GM12878 (cell line): Measurements from ENCODE around the gene MASP1. TPM values are rescaled to one million over a fixed set of nuclear protein-coding genes. Genes with fewer than 3 reads are reported as not detected.

ENCODE experiments used
- ATAC-seq: fragments of 200-7000 bp; cut with Tn5 transposase; 3 replicates; pipeline ENCODE4 v1.9.1; 2020; ENCODE audit warnings: mild to moderate bottlenecking, moderate library complexity
- BruUV-seq: library from RNA; stranded (reverse); fragments of 400-500 nt; replicated peaks from 2 replicates; lab custom pipeline; 2021; lab: Mats Ljungman, UMichigan
- CTCF ChIA-PET: fragments of 300-600 bp; sonication (Branson Sonifier 250); formaldehyde crosslinking; extraction: SDS; loops from one replicate; lab custom pipeline; 2021; ENCODE audit warnings: inconsistent platforms; lab: Yijun Ruan, JAX
- POLR2A ChIA-PET: fragments of 350-600 bp; formaldehyde crosslinking; extraction: SDS; loops from one replicate; lab custom pipeline; 2021; ENCODE audit warnings: inconsistent platforms; lab: Charles Lee
- RAD21 ChIA-PET: fragments of 300-600 bp; sonication (Branson Sonifier 250); formaldehyde crosslinking; loops from one replicate; lab custom pipeline; 2023; ENCODE audit warnings: antibody characterized with exemption; ENCODE audit not compliant: unreplicated experiment; lab: Charles Lee
- SMC1A ChIA-PET: fragments of 300-600 bp; sonication (Branson Sonifier 250); formaldehyde crosslinking; loops from one replicate; lab custom pipeline; 2023; ENCODE audit not compliant: unreplicated experiment, uncharacterized antibody; lab: Charles Lee
- DNase-seq: peaks from one replicate; pipeline ENCODE4 v3.0.0-alpha.2; 2011; ENCODE audit warnings: low read depth, low spot score
- FAIRE-seq: peaks from 3 replicates; lab custom pipeline; 2011; peaks lifted over from hg19 to GRCh38; lab: Jason Lieb, UNC
- H2AFZ ChIP-seq: 2 replicates; pipeline ENCODE4 v1.6.0; 2011; ENCODE audit warnings: low read depth, low read length, control low read depth; ENCODE audit not compliant: control insufficient read depth
- H3K27ac ChIP-seq: 2 replicates; pipeline ENCODE4 v1.5.1; 2011; ENCODE audit warnings: control low read depth; ENCODE audit not compliant: control insufficient read depth, insufficient read depth
- H3K27me3 ChIP-seq, 2 experiments: replicated peaks in 1 of 2; 2 replicates each; pipeline versions ENCODE4 v1.6.0 to v1.6.1; 2011; ENCODE audit warnings: low read length in 1 of 2; ENCODE audit not compliant: control insufficient read depth in 2 of 2, insufficient read depth in 2 of 2
- H3K36me3 ChIP-seq, 2 experiments: 2 replicates each; pipeline ENCODE4 v1.5.1; 2011; ENCODE audit warnings: low read length in 1 of 2; ENCODE audit not compliant: control insufficient read depth in 2 of 2, insufficient read depth in 2 of 2
- H3K4me1 ChIP-seq: 2 replicates; pipeline ENCODE4 v1.6.1; 2011; ENCODE audit warnings: mild to moderate bottlenecking, low read length, moderate library complexity, mixed read lengths; ENCODE audit not compliant: control insufficient read depth, insufficient read depth
- H3K4me2 ChIP-seq: 2 replicates; pipeline ENCODE4 v1.6.0; 2011; ENCODE audit warnings: control low read depth; ENCODE audit not compliant: control insufficient read depth, insufficient read depth
- H3K4me3 ChIP-seq: fragments of 200-600 bp; sonication (generic); 2 replicates; pipeline ENCODE4 v1.5.1; 2016
- H3K79me2 ChIP-seq: 2 replicates; pipeline ENCODE4 v1.6.0; 2011; ENCODE audit warnings: low read length; ENCODE audit not compliant: control insufficient read depth, insufficient read depth
- H3K9ac ChIP-seq: 2 replicates; pipeline ENCODE4 v1.8.0; 2011; ENCODE audit warnings: low read length, control low read depth, mixed read lengths; ENCODE audit not compliant: control insufficient read depth, insufficient read depth
- H3K9me3 ChIP-seq: replicated peaks from 3 replicates; pipeline ENCODE4 v1.5.1; 2011; ENCODE audit warnings: mild to moderate bottlenecking, low read length; ENCODE audit not compliant: control insufficient read depth, insufficient read depth
- H4K20me1 ChIP-seq: 2 replicates; pipeline ENCODE4 v1.6.0; 2011; ENCODE audit not compliant: control insufficient read depth, insufficient read depth
- IRF5 ChIP-seq: fragments of 450-650 bp; IDR thresholded peaks from 2 replicates; pipeline ENCODE4 v1.6.1; 2017; ENCODE audit warnings: borderline replicate concordance
- MYB ChIP-seq: fragments of 150-350 bp; IDR thresholded peaks from 2 replicates; pipeline ENCODE4 v1.6.1; 2014; ENCODE audit warnings: mild to moderate bottlenecking, low read depth, low read length, borderline replicate concordance
- REST ChIP-seq: IDR thresholded peaks from 2 replicates; pipeline ENCODE4 v1.6.1; 2012; ENCODE audit warnings: mild to moderate bottlenecking, low read depth, low read length
- YY1 ChIP-seq: IDR thresholded peaks from 2 replicates; pipeline ENCODE4 v1.6.1; 2011; ENCODE audit warnings: low read depth, mild to moderate bottlenecking, low read length
- ZSCAN29 ChIP-seq: fragments of 450-650 bp; IDR thresholded peaks from 2 replicates; pipeline ENCODE4 v1.6.1; 2017; ENCODE audit warnings: mild to moderate bottlenecking, moderate library complexity
- ZZZ3 ChIP-seq: IDR thresholded peaks from 2 replicates; pipeline ENCODE4 v1.6.1; 2011; ENCODE audit warnings: low read depth; ENCODE audit not compliant: control insufficient read depth, insufficient read length
- WGBS: methylation state at CpG from one replicate; pipeline ENCODE4 v1.1.6; 2016; ENCODE audit warnings: low lambda C conversion rate; ENCODE audit not compliant: insufficient replicate concordance, insufficient coverage; ENCODE audit errors: missing lambda C conversion rate; 5-methylcytosine and 5-hydroxymethylcytosine counted together
- in situ Hi-C: fragments of 300-500 bp; cut with MboI; formaldehyde crosslinking; loops from 9 replicates; pipeline ENCODE4 v1.14.3; 2018; ENCODE audit warnings: mixed read lengths
- intact Hi-C: fragments of 100-400 bp; cut with micrococcal nuclease; formaldehyde crosslinking; loops from one replicate; pipeline ENCODE4 v1.14.2; 2022; ENCODE audit not compliant: unreplicated experiment
- polyA plus RNA-seq, 11 experiments: library from polyadenylated mRNA; depleted of rRNA in 4 of 11; unstranded in 6 of 11; stranded (reverse) in 5 of 11; fragments of >200 nt; fragmentation: Nextera tagmentation in 4 of 11; fragmentation: Illumina TruSeq in 1 of 11; extraction: Ambion mirVana in 4 of 11; extraction: Trizol in 1 of 11; gene quantifications; 1 replicate in 1 of 11; 2 replicates in 10 of 11; pipeline versions ENCODE4 v1.2.1 to v1.2.3, GENCODE V29; 2011 to 2016; ENCODE audit warnings: inconsistent platforms in 2 of 11, missing spikeins in 2 of 11, low read depth in 1 of 11
- total RNA-seq, 4 experiments: library from RNA; depleted of rRNA in 3 of 4; stranded (reverse); fragments of >200 nt in 3 of 4; fragmentation: Illumina TruSeq in 1 of 4; extraction: Trizol in 1 of 4; gene quantifications; 2 replicates each; pipeline versions ENCODE4 v1.2.1 to v1.2.3, GENCODE V29; 2013 to 2021

The MASP1 gene
- total and polyA plus RNA-seq, 10 of the 15 experiments (the other 5 are each of a cell fraction or from before 2014, with no cell fraction given): 0.05 TPM; not detected in 9

GRCh38 chr3:187212196-187212545 lies 79.4 kb downstream of the MASP1 start (continued):
- no peak for TF ChIP-seq REST
- no peak for TF ChIP-seq IRF5
- TF ChIP-seq ZZZ3: no peak
- no peak for TF ChIP-seq ZSCAN29
- TF ChIP-seq MYB: no peak

GRCh38 chr3:187211532-187212195 lies 79.9 kb downstream of the MASP1 start:
- no peak for TF ChIP-seq YY1
- intact Hi-C loops: no loop called here
- ChIA-PET RAD21 (no interaction called here), SMC1A (no interaction called here), POLR2A (no interaction called here), CTCF (interaction anchor here (1.3 to 1.8 kb wide), 2 partner anchors 9 to 98 kb away, joined by 3 to 5 read pairs; no protein-coding TSS in a partner anchor)
- ATAC-seq: no peak
- Histone ChIP-seq H3K4me3 (no peak overlapping the region), H3K4me1 (no peaks in the 10 kb centered on the region), H3K27me3 (0 out of 4 replicates have a peak, but pooled peaks cover 0 to 3% of the 10 kb centered on the region in 2 experiments), H4K20me1 (no peaks in the 10 kb centered on the region), H3K27ac (no peak overlapping the region), H2AFZ (no peak overlapping the region), H3K36me3 (no peaks in the 10 kb centered on the region), H3K9me3 (peaks cover 3% of the 10 kb centered on the region; the same call in 2 of the 3 replicates), H3K9ac (no peak overlapping the region), H3K4me2 (no peak overlapping the region), H3K79me2 (no peaks in the 10 kb centered on the region)
- no TSS peak for BruUV-seq
- DNase-seq: no peak
- WGBS: 6% methylated on average over 3 of the region's 3 CpGs
- in situ Hi-C loops: no loop called here
- FAIRE-seq: no peak
